Measurements from ENCODE around the gene SERPINB4. TPM values are rescaled to one million over a fixed set of nuclear protein-coding genes. Genes with fewer than 3 reads are reported as not detected.

Gene SERPINB4
- total and polyA plus RNA-seq, 4 donors: 0.08 TPM; not detected in 3

GRCh38 chr18:63591725-63592124 is 52.3 kb downstream of the SERPINB4 start:
- no peaks in the 10 kb centered on the region for H3K4me1 ChIP-seq (ENCODE audit: control insufficient read depth in 1 of 2, insufficient read depth in 2 of 2, low read length in 2 of 2)
- 69 to 70% methylated on average over 3 of the region's 3 CpGs for WGBS, 2 donors
- H3K27me3 ChIP-seq (ENCODE audit: control insufficient read depth in 1 of 2, insufficient read depth in 2 of 2, low read length in 1 of 2): no peaks in the 10 kb centered on the region
- ATAC-seq (ENCODE audit: low FRiP score): no peak
- no peaks in the 10 kb centered on the region for H3K36me3 ChIP-seq (ENCODE audit: control insufficient read depth in 1 of 2, insufficient read depth in 2 of 2, low read length in 1 of 2)
- no peak overlapping the region for H3K4me3 ChIP-seq (ENCODE audit: low read length in 2 of 2)
- H3K27ac ChIP-seq (ENCODE audit: low read depth in 1 of 2, low read length in 2 of 2): no peak overlapping the region
- no peaks in the 10 kb centered on the region for H3K9me3 ChIP-seq (ENCODE audit: control insufficient read depth, low read length)
- DNase-seq: no peak
- intact Hi-C loops (cut with DNase I): no loop called here

GRCh38 chr18:63590966-63591695 is 52.9 kb downstream of the SERPINB4 start:
- WGBS, 2 donors: 68% methylated on average over 3 of the region's 3 CpGs
- H3K27ac ChIP-seq (ENCODE audit: low read depth in 1 of 2, low read length in 2 of 2): no peak overlapping the region
- no peak overlapping the region for H3K4me3 ChIP-seq (ENCODE audit: low read length in 2 of 2)
- H3K36me3 ChIP-seq (ENCODE audit: control insufficient read depth in 1 of 2, insufficient read depth in 2 of 2, low read length in 1 of 2): no peaks in the 10 kb centered on the region
- no peaks in the 10 kb centered on the region for H3K9me3 ChIP-seq (ENCODE audit: control insufficient read depth, low read length)
- no peaks in the 10 kb centered on the region for H3K4me1 ChIP-seq (ENCODE audit: control insufficient read depth in 1 of 2, insufficient read depth in 2 of 2, low read length in 2 of 2)
- no peak for ATAC-seq (ENCODE audit: low FRiP score)
- no peaks in the 10 kb centered on the region for H3K27me3 ChIP-seq (ENCODE audit: control insufficient read depth in 1 of 2, insufficient read depth in 2 of 2, low read length in 1 of 2)
- no peak for DNase-seq
- intact Hi-C loops (cut with DNase I): no loop called here

GRCh38 chr18:63590373-63590772 is 53.7 kb downstream of the SERPINB4 start:
- WGBS, 2 donors: 67 to 68% methylated on average over 2 of the region's 2 CpGs
- H3K36me3 ChIP-seq (ENCODE audit: control insufficient read depth in 1 of 2, insufficient read depth in 2 of 2, low read length in 1 of 2): no peaks in the 10 kb centered on the region
- no peak overlapping the region for H3K27ac ChIP-seq (ENCODE audit: low read depth in 1 of 2, low read length in 2 of 2)
- H3K27me3 ChIP-seq (ENCODE audit: control insufficient read depth in 1 of 2, insufficient read depth in 2 of 2, low read length in 1 of 2): no peaks in the 10 kb centered on the region
- H3K9me3 ChIP-seq (ENCODE audit: control insufficient read depth, low read length): no peaks in the 10 kb centered on the region
- DNase-seq (no peak), ATAC-seq (ENCODE audit: low FRiP score) (no peak)
- H3K4me1 ChIP-seq (ENCODE audit: control insufficient read depth in 1 of 2, insufficient read depth in 2 of 2, low read length in 2 of 2): no peaks in the 10 kb centered on the region
- intact Hi-C loops (cut with DNase I): no loop called here
- H3K4me3 ChIP-seq (ENCODE audit: low read length in 2 of 2): no peak overlapping the region

GRCh38 chr18:63588909-63589308 is 55.1 kb downstream of the SERPINB4 start:
- H3K4me1 ChIP-seq (ENCODE audit: control insufficient read depth in 1 of 2, insufficient read depth in 2 of 2, low read length in 2 of 2): no peaks in the 10 kb centered on the region
- DNase-seq (no peak), ATAC-seq (ENCODE audit: low FRiP score) (no peak)
- no peaks in the 10 kb centered on the region for H3K9me3 ChIP-seq (ENCODE audit: control insufficient read depth, low read length)
- 49 to 50% methylated on average over 5 of the region's 5 CpGs for WGBS, 2 donors
- intact Hi-C loops (cut with DNase I): no loop called here
- H3K36me3 ChIP-seq (ENCODE audit: control insufficient read depth in 1 of 2, insufficient read depth in 2 of 2, low read length in 1 of 2): no peaks in the 10 kb centered on the region
- no peaks in the 10 kb centered on the region for H3K27me3 ChIP-seq (ENCODE audit: control insufficient read depth in 1 of 2, insufficient read depth in 2 of 2, low read length in 1 of 2)
- no peak overlapping the region for H3K4me3 ChIP-seq (ENCODE audit: low read length in 2 of 2)
- no peak overlapping the region for H3K27ac ChIP-seq (ENCODE audit: low read depth in 1 of 2, low read length in 2 of 2)

Other genes starting within 250 kb of the SERPINB4 start
- 10 to 100 TPM; 53.5 to 58.3 TPM for gene VPS4B, start 221.8 kb downstream of the SERPINB4 start, total RNA-seq
- gene VPS4B, start 221.8 kb downstream of the SERPINB4 start, polyA plus RNA-seq: 10 to 100 TPM; 22.3 to 26.2 TPM
- gene SERPINB5, start 167.3 kb downstream of the SERPINB4 start, total RNA-seq: not detected
- gene SERPINB5, start 167.3 kb downstream of the SERPINB4 start, polyA plus RNA-seq: 1 to 10 TPM in 1 of 2 donors, under 1 TPM in 1; 0.10 to 2.3 TPM
- gene SERPINB12, start 101.9 kb downstream of the SERPINB4 start, total RNA-seq: not detected
- not detected for gene SERPINB12, start 101.9 kb downstream of the SERPINB4 start, polyA plus RNA-seq
- gene SERPINB13, start 56.9 kb downstream of the SERPINB4 start, total RNA-seq: not detected
- under 1 TPM in 1 of 2 donors, not detected in 1; 0.15 TPM for gene SERPINB13, start 56.9 kb downstream of the SERPINB4 start, polyA plus RNA-seq
- gene SERPINB3, start 17.6 kb upstream of the SERPINB4 start, total RNA-seq: not detected
- gene SERPINB3, start 17.6 kb upstream of the SERPINB4 start, polyA plus RNA-seq: under 1 TPM in 1 of 2 donors, not detected in 1; 0.51 TPM
- gene SERPINB11, start 58.7 kb upstream of the SERPINB4 start, total RNA-seq: not detected
- not detected for gene SERPINB11, start 58.7 kb upstream of the SERPINB4 start, polyA plus RNA-seq
- gene SERPINB7, start 131.2 kb upstream of the SERPINB4 start, total RNA-seq: not detected
- gene SERPINB7, start 131.2 kb upstream of the SERPINB4 start, polyA plus RNA-seq: not detected
- 1 to 10 TPM in 1 of 2 donors, under 1 TPM in 1; 0.27 to 2.0 TPM for gene SERPINB2, start 243.4 kb upstream of the SERPINB4 start, total RNA-seq
- under 1 TPM; 0.25 to 0.97 TPM for gene SERPINB2, start 243.4 kb upstream of the SERPINB4 start, polyA plus RNA-seq